GM18517 (cell line): ENCODE data around the gene MAP3K21.

Experiments used
- ATAC-seq: cut with Tn5 transposase; IDR thresholded peaks from one replicate; pipeline ENCODE4 v1.9.1; 2021; ENCODE audit warnings: mild to moderate bottlenecking, moderate library complexity; ENCODE audit not compliant: unreplicated experiment

Gene MAP3K21

GRCh38 chr1:233432916-233433315 lies 105.4 kb downstream of the MAP3K21 start:
- ATAC-seq, result no peak

GRCh38 chr1:233433436-233434210 lies 106.1 kb downstream of the MAP3K21 start:
- no peak for ATAC-seq
